Hematopoietic multipotent progenitor cell treated with erythropoietin and hydrocortisone succinate and interleukin-3 and kit ligand, for 15 days (in vitro differentiated cells): Measurements from ENCODE around the gene CHCHD6.
"Not testable (repeated sequence)": the region's sequence is repeated elsewhere in the genome, so short reads cannot be mapped to it uniquely, and the experiment has no call there.

ENCODE experiments used
- DNase-seq: peaks from one replicate; pipeline ENCODE4 v3.0.0-alpha.2; 2015; ENCODE audit warnings: low spot score

Gene CHCHD6

DNA sequence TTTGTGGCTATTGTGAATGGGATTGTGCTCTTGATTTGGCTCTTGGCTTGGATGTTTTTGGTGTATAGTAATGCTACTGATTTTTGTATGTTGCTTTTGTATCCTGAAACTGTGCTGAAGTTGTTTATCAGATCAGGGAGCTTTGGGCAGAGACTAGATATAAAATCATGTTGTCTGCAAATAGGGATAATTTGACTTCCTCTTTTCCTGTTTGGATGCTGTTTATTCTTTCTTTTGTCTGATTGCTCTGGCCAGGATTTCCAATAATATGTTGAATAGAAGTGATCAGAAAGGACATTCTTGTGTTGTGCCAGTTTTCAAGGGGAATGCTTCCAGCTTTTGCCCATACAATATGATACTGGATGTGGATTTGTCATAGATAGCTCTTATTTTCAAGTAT is 66.1 kb downstream of the CHCHD6 start:
- DNase-seq, result no peak

DNA sequence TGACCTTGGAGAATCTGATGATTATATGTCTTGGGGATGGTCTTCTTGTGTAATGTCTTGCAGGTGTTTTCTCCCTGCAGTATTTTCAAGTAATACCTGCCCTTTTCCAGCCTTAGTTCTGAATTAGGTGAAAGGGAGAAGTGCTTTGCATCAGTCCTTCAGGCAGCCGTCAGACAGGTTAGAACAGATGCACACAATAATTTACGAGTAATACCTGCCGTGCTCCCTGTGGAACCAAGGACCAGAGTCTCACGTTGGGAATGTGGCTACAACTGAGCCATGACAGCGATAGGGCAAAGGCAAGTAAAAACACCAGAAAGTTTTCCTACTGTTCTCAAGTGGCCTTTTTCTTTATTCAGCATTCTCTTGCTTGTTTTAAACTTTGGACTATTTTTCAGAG is 69.1 kb downstream of the CHCHD6 start:
- DNase-seq, result no peak

DNA sequence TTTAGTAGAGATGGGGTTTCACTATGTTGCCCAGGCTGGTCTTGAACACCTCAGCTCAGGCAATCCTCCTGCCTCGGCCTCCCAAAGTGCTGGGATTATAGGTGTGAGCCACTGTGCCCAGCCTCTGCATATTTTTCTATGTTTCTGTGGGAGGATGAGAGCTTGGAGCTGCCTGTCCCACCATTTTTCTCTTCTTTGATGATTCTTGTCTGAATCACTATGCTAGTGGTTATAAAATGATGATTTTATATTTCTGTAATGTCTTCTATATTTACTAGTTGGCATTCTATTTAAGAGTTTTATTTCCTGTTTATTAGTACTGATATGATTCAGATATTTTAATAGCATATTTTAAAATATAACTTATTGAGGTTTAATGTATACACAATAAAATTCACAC is 69.7 kb downstream of the CHCHD6 start:
- DNase-seq, result no peak

DNA sequence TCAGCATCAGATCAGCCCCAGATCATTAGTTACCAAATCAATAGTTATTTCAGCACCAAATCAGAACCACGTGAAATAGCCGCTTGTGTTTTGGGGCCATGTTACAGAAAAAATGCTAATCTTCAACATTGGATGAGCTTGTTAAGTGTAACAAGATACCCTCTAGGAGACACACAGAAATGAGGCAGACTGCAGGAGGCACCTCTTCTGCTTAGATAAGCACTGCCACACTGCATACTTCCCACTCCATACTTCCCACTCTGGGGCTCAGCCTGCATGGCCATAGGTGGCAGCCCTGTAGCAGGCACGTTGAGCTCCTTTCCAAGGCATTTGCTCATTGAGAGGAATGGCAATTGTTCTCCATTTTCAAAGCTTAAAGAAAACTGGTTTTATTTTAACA is 73.3 kb downstream of the CHCHD6 start:
- no peak for DNase-seq

DNA sequence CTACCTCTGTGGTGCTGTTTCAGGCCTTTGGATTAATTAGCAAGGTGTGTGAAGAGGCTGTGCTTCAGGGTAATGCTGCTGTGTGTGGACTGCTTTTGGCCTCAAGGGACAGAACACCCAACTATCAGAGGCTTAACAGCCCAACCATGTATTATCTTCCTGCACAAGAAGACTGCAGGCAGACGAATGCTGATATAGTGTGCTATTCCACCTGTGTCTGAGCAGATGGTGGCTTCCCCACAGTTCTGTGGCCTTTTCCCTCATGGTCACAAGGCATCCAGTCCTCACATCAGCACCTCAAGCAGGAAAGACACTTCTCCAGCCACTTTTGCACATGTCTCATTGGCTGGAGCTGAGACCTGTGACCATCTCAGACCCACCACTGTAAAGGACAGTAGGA is 76.6 kb downstream of the CHCHD6 start:
- no peak for DNase-seq

DNA sequence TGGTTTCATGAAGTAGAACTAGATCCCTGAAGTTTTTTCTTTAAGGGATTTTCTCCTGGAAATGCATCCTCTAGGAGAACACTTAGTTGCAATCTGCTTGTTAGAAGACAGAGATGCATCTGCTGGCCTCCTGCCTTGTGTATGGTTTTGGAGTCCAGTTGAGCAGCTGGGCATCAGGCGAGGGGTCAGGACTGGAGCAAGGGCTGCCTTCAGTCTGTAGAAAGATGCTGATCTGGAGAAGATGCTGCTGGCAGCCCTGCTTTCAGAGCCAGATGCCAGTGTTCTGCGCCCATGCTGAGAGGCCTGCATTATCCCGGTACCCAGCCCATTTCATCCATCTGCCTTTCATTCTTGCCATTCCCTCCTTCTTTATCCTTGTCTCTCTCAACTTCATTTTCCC is 77.4 kb downstream of the CHCHD6 start:
- no peak for DNase-seq

DNA sequence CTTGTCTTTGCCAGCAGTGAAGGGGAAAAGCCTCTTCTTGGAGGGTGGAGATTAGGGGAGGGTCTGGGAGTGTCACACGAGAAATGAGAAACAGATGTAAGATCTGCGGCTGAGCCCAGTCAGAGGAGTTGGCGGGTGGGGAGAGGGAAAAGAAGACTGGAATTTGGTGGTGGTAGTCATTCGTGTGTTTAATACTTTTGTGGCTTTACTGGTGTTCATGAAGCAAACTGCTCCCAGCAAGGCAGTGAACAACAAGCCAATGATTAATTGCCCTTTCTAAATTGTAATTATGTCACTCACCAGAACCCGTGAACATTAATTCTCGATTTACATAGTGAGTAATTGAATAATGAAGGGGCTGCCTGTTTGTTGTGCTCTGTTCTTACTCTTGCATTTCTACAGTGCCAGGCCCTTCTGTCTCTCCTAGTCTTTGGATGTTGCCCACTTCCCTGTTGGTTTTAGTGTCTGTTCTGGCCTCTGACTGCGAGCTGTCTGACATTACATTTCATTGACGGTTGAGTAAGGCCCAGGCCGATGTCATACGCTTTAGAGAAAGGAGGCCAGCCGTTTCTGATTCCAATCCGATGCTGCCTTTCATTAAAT is 78.0 kb downstream of the CHCHD6 start:
- no peak for DNase-seq

DNA sequence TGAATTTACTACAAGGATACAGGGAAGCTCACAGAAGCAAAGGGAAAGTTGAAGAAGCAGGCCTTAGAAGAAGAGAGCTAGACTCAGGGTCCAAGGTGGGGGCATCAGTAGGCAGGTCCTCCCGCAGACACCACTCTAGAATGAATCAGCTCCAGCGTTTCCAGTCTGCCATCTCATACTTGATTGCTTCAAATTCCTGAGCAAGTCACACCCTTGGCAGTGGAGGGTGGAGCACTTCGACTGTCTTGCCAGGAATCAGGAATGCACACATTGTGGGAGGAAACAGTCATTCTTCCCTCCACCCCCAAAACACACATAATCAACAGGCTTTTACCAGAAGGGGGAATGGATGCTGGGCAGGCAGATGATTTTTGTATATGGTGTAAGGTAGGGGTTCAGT is 78.5 kb downstream of the CHCHD6 start:
- no peak for DNase-seq

DNA sequence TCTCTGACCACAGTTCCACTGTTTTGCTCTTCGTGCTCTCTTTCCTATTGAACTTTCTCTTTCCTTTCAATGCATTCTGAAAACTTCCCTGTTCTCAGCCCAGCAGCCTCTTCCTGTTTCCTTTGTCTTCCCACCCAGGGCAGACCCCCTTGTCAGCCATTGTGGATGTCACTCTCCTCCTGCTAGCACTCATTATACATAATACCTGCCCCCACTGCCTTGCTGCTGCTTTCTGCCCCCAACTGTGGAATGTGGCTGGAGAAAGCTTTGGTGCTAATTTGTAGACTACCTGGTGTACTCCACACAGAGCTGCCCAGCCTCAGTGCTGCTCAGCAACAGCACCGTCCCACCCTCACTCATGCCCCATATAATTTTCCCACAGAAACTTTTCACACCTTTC is 80.2 kb downstream of the CHCHD6 start:
- DNase-seq, result no peak

DNA sequence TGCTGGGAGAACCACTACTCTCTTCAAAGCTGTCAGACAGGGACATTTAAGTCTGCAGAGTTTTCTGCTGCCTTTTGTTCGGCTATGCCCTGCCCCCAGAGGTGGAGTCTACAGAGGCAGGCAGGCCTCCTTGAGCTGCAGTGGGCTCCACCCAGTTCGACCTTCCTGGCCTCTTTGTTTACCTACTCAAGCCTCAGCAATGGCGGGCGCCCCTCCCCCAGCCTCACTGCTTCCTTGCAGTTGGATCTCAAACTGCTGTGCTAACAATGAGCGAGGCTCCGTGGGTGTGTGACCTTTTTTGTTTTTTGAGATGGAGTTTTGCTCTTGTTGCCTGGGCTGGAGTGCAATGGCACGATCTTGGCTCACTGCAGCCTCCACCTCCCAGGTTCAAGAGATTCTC is 87.3 kb downstream of the CHCHD6 start:
- not testable (repeated sequence) for DNase-seq

DNA sequence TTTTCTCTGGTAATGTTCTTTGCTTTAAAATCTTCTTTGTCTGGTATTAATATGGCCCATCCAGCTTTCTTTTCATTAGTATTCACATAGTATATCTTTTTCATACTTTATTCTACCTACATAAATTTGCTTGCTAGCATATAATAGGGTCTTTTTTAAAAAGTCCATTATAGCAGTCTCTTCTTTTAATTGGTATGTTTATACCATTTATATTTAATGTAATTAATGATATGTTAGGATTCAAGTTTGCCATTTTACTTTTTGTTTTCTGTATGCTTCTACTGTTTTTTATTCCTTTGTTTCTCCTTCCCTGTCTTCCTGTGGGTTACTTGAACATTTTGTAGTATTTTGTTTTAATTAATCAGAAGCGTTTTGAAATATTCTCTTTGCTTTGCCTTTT is 89.0 kb downstream of the CHCHD6 start:
- no peak for DNase-seq

DNA sequence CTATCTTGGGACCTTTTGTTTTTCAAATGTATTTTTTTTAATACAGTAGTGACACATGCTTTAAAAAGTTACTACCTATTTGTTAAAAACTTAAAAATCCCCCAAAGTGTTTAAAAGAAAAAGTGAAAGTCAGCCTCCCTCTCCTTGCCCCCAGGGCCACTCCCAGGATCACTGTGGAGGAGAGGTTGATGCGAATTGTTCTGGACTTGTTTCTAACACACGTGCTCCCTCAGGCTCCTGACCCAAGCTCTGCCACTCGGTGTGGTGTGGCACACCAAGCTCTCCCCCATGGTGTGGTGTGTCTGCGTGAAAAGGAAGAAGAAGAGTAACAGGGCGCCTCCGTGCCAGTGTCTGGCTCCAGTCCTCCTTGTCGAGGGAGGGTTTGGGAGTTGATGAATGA is 93.5 kb downstream of the CHCHD6 start:
- DNase-seq, result no peak

DNA sequence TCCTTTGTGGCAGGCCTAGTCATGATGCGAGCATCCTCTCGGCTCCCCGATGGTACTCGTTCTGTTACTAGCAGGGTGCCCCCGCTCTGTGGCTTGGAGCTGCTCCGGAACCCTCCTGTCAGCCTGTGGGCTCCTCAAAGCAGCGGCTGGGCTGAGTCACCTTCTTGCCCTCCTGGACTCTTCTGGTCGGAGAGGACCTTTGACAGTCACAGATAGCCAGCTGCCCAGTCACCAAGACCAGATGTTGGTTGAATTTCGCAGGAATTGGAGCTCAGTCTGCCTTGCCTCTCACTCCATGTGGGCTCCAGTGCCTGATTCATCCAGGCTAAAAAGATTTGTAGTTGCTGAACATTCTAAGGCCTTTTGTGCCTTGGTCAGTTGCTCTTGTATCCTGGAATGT is 94.5 kb downstream of the CHCHD6 start:
- no peak for DNase-seq

DNA sequence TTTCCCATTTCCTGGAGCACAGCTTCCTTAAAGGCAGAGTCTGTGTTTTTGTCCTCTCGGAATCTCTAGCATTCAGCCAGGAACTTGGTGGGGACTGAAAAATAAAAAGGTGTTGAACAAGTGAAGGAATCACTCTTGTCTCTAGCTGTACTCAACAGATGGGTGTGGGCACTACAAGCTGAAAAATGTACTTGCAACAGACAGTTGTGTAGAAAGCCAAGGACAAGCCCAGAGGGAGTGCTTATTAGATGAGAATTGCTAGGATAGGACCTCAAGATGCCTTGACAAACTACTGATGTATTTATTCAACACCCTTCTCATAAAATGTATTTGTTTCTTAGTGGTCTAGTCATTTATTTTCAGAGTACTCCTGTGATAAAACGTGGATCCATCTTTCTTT is 95.1 kb downstream of the CHCHD6 start:
- DNase-seq, result no peak

DNA sequence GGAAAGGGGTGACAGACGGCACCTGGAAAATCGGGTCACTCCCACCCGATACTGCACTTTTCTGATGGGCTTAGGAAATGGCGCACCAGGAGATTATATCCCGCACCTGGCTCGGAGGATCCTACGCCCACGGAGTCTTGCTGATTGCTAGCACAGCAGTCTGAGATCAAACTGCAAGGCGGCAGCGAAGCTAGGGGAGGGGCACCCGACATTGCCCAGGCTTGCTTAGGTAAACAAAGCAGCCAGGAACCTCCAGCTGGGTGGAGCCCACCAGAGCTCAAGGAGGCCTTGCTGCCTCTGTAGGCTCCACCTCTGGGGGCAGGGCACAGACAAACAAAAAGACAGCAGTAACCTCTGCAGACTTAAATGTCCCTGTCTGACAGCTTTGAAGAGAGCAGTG is 97.3 kb downstream of the CHCHD6 start:
- not testable (repeated sequence) for DNase-seq

DNA sequence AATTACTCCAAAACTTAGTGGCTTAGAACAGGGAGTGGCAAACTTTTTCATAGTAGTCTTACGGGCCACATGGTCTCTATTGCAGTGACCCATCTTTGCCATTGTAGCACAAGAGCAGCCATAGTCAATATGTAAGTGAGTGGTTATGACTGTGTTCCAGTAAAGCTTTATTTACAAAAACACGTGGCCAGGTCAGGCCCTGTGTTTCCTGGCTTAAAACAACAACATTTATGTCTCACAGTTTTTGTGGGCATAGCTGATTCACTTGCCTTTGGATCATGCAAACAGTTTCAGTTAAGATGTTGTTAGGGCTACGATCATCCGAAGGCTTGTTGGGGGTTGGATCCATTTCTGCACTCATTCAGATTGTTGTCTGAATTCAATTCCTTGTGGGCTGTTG is 103.8 kb downstream of the CHCHD6 start:
- no peak for DNase-seq

DNA sequence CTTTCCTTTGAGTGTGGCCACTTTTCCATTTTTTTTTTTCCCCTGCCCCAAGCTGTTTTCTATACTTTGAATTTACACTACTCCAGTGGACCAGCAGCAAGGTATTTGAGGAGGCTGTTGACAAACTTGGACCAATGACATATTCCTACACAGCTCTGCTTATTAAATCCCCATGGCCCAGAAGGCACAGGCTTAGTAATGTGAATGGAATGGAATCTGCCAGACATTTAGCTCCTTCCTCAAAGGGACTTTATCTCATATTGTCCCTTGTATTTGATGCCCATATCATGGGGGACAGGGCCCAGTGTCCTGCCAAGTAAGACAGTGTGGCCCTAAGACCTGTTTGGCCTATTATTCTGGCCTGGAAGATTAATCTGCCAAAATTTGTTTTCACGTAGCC is 107.5 kb downstream of the CHCHD6 start:
- DNase-seq, result no peak

DNA sequence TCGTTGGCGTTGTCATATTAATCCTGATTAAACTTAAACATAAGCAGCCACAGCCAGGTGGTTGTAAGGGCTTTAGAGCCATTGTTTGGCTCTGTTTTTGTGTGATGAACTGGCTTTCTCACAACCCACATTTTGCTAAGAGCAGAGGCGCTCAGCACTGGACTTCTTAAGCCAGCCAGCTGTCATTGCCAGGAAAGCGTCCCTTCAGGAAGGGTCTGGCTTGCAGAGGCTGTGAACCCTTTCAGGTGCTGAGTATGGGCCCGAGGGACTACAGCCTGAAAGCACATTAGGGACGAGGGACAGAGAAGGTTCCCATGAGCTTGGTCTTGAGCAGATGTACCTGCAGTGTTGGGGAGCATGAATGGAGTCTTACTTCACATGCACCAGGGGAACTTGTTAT is 112.3 kb downstream of the CHCHD6 start:
- no peak for DNase-seq

DNA sequence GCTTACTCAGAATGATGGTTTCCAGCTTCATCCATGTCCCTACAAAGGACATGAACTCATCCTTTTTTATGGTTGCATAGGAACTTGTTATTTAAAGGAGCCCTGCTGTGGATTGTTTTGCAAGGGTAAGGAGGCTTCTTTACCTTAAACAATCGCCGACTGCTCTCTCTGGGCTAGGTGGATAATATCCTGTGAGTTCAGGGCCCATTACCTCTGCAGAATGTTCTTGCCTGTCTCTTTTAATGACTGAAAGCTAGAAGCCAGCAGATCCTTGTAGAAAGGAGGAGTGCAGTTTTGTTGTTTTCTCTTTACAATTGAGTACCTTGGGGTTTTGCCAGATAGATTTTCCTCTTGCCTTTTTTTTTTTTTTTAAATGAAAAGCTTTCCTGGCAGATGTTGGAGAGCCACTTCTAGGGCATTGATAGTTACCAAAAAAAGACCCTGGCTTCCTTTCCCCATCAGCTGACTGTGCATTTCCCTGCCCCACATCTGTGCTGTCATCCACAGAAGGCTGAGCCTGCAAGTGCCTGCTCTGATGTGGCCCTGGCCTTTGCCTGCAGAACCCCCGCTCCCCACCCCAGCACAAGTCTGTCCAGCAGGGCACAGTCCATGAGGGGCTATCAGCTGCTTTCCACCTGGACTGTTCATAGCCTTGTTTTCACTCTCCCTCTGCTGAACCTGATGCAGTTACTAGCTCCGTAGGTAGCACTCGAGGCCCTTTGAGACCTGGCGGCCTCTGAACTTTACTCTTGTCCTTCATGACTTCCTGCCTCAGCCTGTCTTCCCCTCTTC is 113.1 kb downstream of the CHCHD6 start:
- no peak for DNase-seq

DNA sequence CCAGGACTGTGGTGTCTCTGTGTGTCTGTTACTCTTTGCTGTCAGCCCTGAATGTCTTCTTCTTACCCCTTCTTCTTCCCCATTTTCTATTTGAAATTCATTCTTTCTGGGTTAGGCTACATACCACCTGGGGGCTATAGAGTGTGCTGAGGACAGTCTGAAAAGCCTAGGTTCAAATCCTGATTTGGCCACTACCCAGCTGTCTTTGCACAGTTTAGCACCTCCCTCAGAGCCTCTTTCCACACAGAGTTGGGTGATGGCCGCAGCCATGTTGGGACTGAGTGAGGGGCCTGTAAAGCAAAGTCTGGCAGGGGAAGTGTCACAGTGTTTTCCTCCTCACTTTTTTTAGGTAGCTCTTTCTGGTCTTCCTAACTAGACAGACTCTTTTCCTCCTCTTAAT is 113.7 kb downstream of the CHCHD6 start:
- DNase-seq, result no peak

DNA sequence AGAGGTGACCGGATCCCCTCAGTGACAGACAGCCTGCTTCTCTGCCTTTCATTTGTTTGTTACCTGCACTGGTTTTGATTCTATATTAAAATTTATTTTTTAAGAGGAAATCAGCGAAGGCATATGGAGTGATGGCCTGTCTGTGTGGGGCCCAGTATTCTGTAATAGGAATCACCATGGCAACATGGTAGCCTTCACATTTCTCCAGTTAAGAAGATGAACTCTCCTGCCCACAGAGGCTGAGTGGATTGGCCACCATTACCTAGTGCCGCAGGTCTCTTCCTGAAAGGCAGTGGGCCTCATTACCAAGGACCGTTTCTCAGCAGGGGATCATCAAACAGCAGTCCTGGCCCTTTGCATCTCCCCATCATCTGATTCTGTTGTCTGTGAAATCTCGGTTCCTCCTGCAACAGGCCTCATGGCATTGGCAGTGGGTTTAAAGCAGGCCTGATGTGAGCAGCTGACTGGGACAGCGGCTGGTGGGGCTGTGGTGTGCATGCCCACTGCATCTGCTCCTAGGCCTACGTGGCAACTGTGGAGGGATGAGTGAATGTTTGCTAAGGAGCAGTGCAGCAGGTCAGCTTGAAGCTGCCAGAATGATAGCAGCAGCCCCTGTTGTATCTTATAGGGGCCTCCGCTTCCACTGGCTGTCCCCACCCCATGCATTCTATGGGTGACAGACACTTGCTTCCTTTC is 114.5 kb downstream of the CHCHD6 start:
- DNase-seq, result no peak

DNA sequence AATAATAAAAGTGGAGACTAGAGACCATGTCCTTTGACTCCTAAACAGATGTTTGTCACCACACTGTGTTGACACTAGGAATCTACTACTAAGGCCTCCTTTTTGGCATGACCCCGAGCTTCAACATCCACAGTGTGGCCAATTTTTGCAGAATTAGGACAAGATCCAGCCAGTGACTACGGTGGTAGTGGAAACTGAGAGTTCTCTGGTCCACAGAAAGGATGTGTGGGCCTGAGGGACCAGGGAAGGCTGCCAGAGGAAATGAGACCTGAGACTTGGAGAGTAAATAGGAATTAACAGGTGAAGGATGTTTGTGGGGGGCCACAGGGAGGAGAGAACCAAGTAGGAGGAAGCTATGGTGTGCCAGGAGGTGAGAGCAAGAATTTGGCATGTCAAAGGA is 122.7 kb downstream of the CHCHD6 start:
- no peak for DNase-seq

DNA sequence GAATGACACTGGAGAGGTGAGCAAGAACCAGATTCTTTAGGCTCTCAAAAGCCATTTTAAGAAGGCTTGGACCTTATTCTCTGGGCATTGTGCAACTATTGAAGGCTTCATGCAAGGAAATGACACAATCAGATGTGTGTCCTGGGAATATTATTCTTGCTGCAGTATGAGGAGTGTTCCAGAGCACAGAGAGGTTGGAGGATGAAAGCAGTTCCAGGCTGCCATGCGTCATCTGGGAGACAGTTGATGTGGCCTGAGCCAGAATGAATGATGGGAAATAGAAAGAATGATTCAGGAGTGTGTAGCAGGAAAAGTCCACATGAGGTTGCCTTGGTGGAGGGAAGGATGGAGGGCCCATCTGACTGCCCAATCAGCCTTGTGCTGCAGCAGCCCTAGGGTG is 123.1 kb downstream of the CHCHD6 start:
- DNase-seq, result no peak

DNA sequence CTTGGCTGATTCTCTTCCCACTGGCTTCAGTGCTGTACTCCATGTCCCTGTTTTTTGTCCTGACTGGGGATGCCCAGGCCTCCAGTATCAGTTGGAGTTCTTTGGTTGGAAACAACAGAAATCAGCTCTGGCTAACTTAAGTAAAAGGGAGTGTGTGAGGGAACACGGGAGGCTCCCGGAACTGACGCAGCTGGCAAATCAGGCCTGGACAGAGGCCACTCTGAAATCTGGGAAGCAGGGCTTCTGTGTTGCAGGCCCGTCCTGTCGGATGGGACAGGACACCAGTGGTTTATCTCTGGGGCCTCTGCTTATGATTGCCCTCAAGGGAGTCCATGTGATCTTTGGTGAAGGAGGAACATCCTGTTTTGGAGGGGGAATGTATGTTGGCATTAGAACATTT is 124.3 kb downstream of the CHCHD6 start:
- DNase-seq, result no peak
